Loucy (cell line): ENCODE data around the gene EFR3B.

Source experiments
- H2AFZ ChIP-seq: fragments of 200-600 bp; sonication (generic); 2 replicates; pipeline ENCODE4 v1.6.0; 2016; ENCODE audit warnings: antibody characterized with exemption, mild to moderate bottlenecking, low read length, moderate library complexity
- H3F3A ChIP-seq: fragments of 200-600 bp; 2 replicates; pipeline ENCODE4 v1.6.0; 2016; ENCODE audit warnings: antibody characterized with exemption, low read depth, mild to moderate bottlenecking
- H3K27me3 ChIP-seq: fragments of 200-600 bp; sonication (generic); 2 replicates; pipeline ENCODE4 v1.6.1; 2014; ENCODE audit warnings: low read length, mild to moderate bottlenecking; ENCODE audit not compliant: insufficient read depth, poor library complexity, severe bottlenecking
- H3K36me3 ChIP-seq: fragments of 200-600 bp; sonication (generic); 2 replicates; pipeline ENCODE4 v1.6.1; 2016; ENCODE audit warnings: low read length; ENCODE audit not compliant: insufficient read depth
- H3K4me1 ChIP-seq: fragments of 200-600 bp; sonication (generic); 2 replicates; pipeline ENCODE4 v1.5.1; 2014; ENCODE audit warnings: low read length, mild to moderate bottlenecking; ENCODE audit not compliant: insufficient read depth, poor library complexity, severe bottlenecking
- H3K4me2 ChIP-seq: fragments of 200-600 bp; sonication (generic); 2 replicates; pipeline ENCODE4 v1.6.0; 2014; ENCODE audit warnings: antibody characterized with exemption, low read length, low read depth, mild to moderate bottlenecking; ENCODE audit not compliant: poor library complexity, severe bottlenecking
- H3K4me3 ChIP-seq: fragments of 200-600 bp; sonication (generic); 2 replicates; pipeline ENCODE4 v1.5.1; 2014; ENCODE audit warnings: low read length, mild to moderate bottlenecking, mixed read lengths; ENCODE audit not compliant: poor library complexity, severe bottlenecking
- H3K79me2 ChIP-seq: fragments of 200-600 bp; sonication (generic); 2 replicates; pipeline ENCODE4 v1.6.1; 2014; ENCODE audit warnings: low read length; ENCODE audit not compliant: insufficient read depth
- H3K9ac ChIP-seq: fragments of 200-600 bp; sonication (generic); 2 replicates; pipeline ENCODE4 v1.6.0; 2014; ENCODE audit warnings: mild to moderate bottlenecking, low read depth, low read length, moderate library complexity; ENCODE audit not compliant: poor library complexity, severe bottlenecking
- H3K9me2 ChIP-seq: fragments of 200-600 bp; sonication (generic); replicated peaks from 2 replicates; pipeline ENCODE4 v1.6.1; 2016; ENCODE audit warnings: low read depth, low read length, mixed read lengths
- H3K9me3 ChIP-seq: fragments of 200-600 bp; sonication (generic); 2 replicates; pipeline ENCODE4 v1.6.1; 2014; ENCODE audit warnings: mild to moderate bottlenecking, antibody characterized with exemption, low read length, low read depth; ENCODE audit not compliant: insufficient read depth
- H4K20me1 ChIP-seq: fragments of 200-600 bp; sonication (generic); 2 replicates; pipeline ENCODE4 v1.6.0; 2014; ENCODE audit warnings: antibody characterized with exemption, low read length, mild to moderate bottlenecking; ENCODE audit not compliant: insufficient read depth, poor library complexity, severe bottlenecking
- CTCF ChIP-seq: fragments of 200-600 bp; sonication (generic); conservative IDR thresholded peaks from 2 replicates; pipeline ENCODE4 v1.5.1; 2014; ENCODE audit warnings: mild to moderate bottlenecking, antibody characterized with exemption, low read length
- EZH2phosphoT487 ChIP-seq: fragments of 200-600 bp; IDR thresholded peaks from 2 replicates; pipeline ENCODE4 v1.6.1; 2018; ENCODE audit warnings: antibody characterized with exemption, mild to moderate bottlenecking, moderate library complexity, borderline replicate concordance

The EFR3B gene

GRCh38 chr2:25068217-25068616 lies 26.3 kb downstream of the EFR3B start:
- H3K4me2 ChIP-seq: no peak overlapping the region
- no peak overlapping the region for H3K9ac ChIP-seq
- TF ChIP-seq EZH2phosphoT487: no peak
- no peak overlapping the region for H3K4me3 ChIP-seq
- H3K79me2 ChIP-seq: no peaks in the 10 kb centered on the region
- H3K36me3 ChIP-seq: no peaks in the 10 kb centered on the region
- peaks cover 6% of the 10 kb centered on the region for H3K4me1 ChIP-seq
- no peaks in the 10 kb centered on the region for H4K20me1 ChIP-seq
- H3K27me3 ChIP-seq: no peaks in the 10 kb centered on the region
- no peaks in the 10 kb centered on the region for H3K9me2 ChIP-seq
- no peak overlapping the region for H2AFZ ChIP-seq
- H3K9me3 ChIP-seq: no peaks in the 10 kb centered on the region
- no peaks in the 10 kb centered on the region for H3F3A ChIP-seq

GRCh38 chr2:25071966-25072365 lies 30.1 kb downstream of the EFR3B start:
- H3K4me2 ChIP-seq: no peak overlapping the region
- no peaks in the 10 kb centered on the region for H3K9me2 ChIP-seq
- H2AFZ ChIP-seq: no peak overlapping the region
- H3K4me1 ChIP-seq: no peaks in the 10 kb centered on the region
- H3K36me3 ChIP-seq: no peaks in the 10 kb centered on the region
- TF ChIP-seq EZH2phosphoT487: no peak
- no peak for TF ChIP-seq CTCF
- no peaks in the 10 kb centered on the region for H3F3A ChIP-seq
- H3K9me3 ChIP-seq: no peaks in the 10 kb centered on the region
- no peaks in the 10 kb centered on the region for H3K79me2 ChIP-seq
- no peak overlapping the region for H3K9ac ChIP-seq
- H4K20me1 ChIP-seq: no peaks in the 10 kb centered on the region
- no peak overlapping the region for H3K4me3 ChIP-seq
- no peaks in the 10 kb centered on the region for H3K27me3 ChIP-seq

GRCh38 chr2:25072606-25073005 lies 30.7 kb downstream of the EFR3B start:
- TF ChIP-seq EZH2phosphoT487 (no peak), CTCF (no peak)
- H2AFZ ChIP-seq: no peak overlapping the region
- H3K9ac ChIP-seq: no peak overlapping the region
- H3K9me2 ChIP-seq: no peaks in the 10 kb centered on the region
- H3K4me1 ChIP-seq: no peaks in the 10 kb centered on the region
- no peak overlapping the region for H3K4me2 ChIP-seq
- no peaks in the 10 kb centered on the region for H3K27me3 ChIP-seq
- H3K36me3 ChIP-seq: no peaks in the 10 kb centered on the region
- no peaks in the 10 kb centered on the region for H3F3A ChIP-seq
- no peaks in the 10 kb centered on the region for H3K9me3 ChIP-seq
- H3K79me2 ChIP-seq: no peaks in the 10 kb centered on the region
- H4K20me1 ChIP-seq: no peaks in the 10 kb centered on the region
- no peak overlapping the region for H3K4me3 ChIP-seq

GRCh38 chr2:25073025-25073424 lies 31.1 kb downstream of the EFR3B start:
- no peaks in the 10 kb centered on the region for H4K20me1 ChIP-seq
- no peak overlapping the region for H3K9ac ChIP-seq
- no peaks in the 10 kb centered on the region for H3K79me2 ChIP-seq
- no peak overlapping the region for H2AFZ ChIP-seq
- H3K4me3 ChIP-seq: no peak overlapping the region
- no peaks in the 10 kb centered on the region for H3K9me2 ChIP-seq
- H3K36me3 ChIP-seq: no peaks in the 10 kb centered on the region
- no peak for TF ChIP-seq EZH2phosphoT487
- no peak for TF ChIP-seq CTCF
- H3K9me3 ChIP-seq: no peaks in the 10 kb centered on the region
- no peak overlapping the region for H3K4me2 ChIP-seq
- H3F3A ChIP-seq: no peaks in the 10 kb centered on the region
- H3K4me1 ChIP-seq: no peaks in the 10 kb centered on the region
- H3K27me3 ChIP-seq: no peaks in the 10 kb centered on the region
